ENCODE data around the gene EMD. TPM values are rescaled to one million over a fixed set of nuclear protein-coding genes. Genes with fewer than 3 reads are reported as not detected.

The EMD gene
- polyA plus RNA-seq, 1 of the 3 experiments (the other 2 are of a cell fraction) = 68.0 TPM

DNA sequence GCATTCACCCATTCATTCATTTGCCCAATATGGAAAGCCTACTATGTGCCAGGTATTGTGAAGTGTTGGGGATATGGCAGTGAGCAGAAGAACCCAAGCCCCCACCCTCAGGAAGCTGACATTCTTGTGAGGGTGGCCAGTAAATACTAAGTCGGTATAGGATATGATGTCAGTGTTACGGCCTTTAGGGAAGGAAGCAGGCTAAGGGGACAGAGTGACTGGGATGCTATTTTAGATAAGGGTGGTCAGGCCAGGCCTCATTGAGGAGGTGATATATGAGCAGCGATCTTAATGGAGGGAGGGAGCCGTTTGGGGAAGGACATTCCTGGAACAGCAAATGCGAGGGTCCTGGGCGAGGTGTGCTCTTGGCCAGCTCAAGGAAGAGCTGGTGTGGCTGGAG is 51.4 kb downstream of the EMD start (continued):
- TF ChIP-seq, protein P1, sequence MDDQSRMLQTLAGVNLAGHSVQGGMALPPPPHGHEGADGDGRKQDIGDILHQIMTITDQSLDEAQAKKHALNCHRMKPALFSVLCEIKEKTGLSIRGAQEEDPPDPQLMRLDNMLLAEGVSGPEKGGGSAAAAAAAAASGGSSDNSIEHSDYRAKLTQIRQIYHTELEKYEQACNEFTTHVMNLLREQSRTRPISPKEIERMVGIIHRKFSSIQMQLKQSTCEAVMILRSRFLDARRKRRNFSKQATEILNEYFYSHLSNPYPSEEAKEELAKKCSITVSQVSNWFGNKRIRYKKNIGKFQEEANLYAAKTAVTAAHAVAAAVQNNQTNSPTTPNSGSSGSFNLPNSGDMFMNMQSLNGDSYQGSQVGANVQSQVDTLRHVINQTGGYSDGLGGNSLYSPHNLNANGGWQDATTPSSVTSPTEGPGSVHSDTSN (IDR thresholded peaks at IDR 0.05) = no peak
- no peak for TF ChIP-seq MEF2A (IDR thresholded peaks at IDR 0.05; ENCODE audit: borderline replicate concordance, low read depth)
- no peak for TF ChIP-seq EP300 (IDR thresholded peaks at IDR 0.05; ENCODE audit: borderline replicate concordance in 1 of 2, low read depth in 1 of 2, low read length in 1 of 2)

GRCh38 chrX:154430916-154431315 is 51.8 kb downstream of the EMD start:
- 47% methylated on average over 7 of the region's 7 CpGs for WGBS (ENCODE audit: low lambda C conversion rate)
- no peak for DNase-seq

More at GRCh38 chrX:154430916-154431315, 51.8 kb downstream of the EMD start:
- H3K4me2 ChIP-seq = no peak overlapping the region
- ChIA-PET CTCF (interaction anchor here (1.0 to 1.5 kb wide), 2 partner anchors 11 to 117 kb away, joined by 3 to 4 read pairs; partner anchors contain the start of gene IKBKG), POLR2A (interaction anchor here (1.3 kb wide), 1 partner anchor 12 kb away, joined by 3 read pairs; no protein-coding TSS in a partner anchor)
- no peak for TF ChIP-seq ELF1 (IDR thresholded peaks at IDR 0.05)
- no peak for TF ChIP-seq SIN3A (IDR thresholded peaks at IDR 0.05; ENCODE audit: borderline replicate concordance, low read depth, low read length)
- TF ChIP-seq FOXJ3 (CRISPR knock-in tag; IDR thresholded peaks at IDR 0.05) = no peak
- TF ChIP-seq USF1 (IDR thresholded peaks at IDR 0.05; ENCODE audit: borderline replicate concordance, low read depth) = no peak
- no peak for TF ChIP-seq POLR2AphosphoS5 (IDR thresholded peaks at IDR 0.05; ENCODE audit: low read depth, low read length)
- TF ChIP-seq TAF1 (IDR thresholded peaks at IDR 0.05; ENCODE audit: borderline replicate concordance, low read depth, low read length) = no peak
- no peak for TF ChIP-seq USF2 (IDR thresholded peaks at IDR 0.05; ENCODE audit: borderline replicate concordance, low read depth, low read length)
- no peak for TF ChIP-seq RFX5 (IDR thresholded peaks at IDR 0.05; ENCODE audit: low read length)
- TF ChIP-seq, protein P1 (IDR thresholded peaks at IDR 0.05) = no peak
- TF ChIP-seq NRF1 (IDR thresholded peaks at IDR 0.05; ENCODE audit: low read depth, low read length) = no peak
- TF ChIP-seq FOXM1 (IDR thresholded peaks at IDR 0.05; ENCODE audit: low read depth) = no peak
- peaks cover 22% of the 10 kb centered on the region; the same call in 1 of the 2 replicates for H3K79me2 ChIP-seq (ENCODE audit: insufficient read depth)
- H3K9me2 ChIP-seq = no peaks in the 10 kb centered on the region
- H3K27me3 ChIP-seq (ENCODE audit: insufficient read depth) = peaks cover 9% of the 10 kb centered on the region
- no peak overlapping the region for H3K4me3 ChIP-seq (ENCODE audit: low read depth in 2 of 2, low read length in 1 of 2)
- H3F3A ChIP-seq (replicated peaks; ENCODE audit: insufficient read depth) = no peaks in the 10 kb centered on the region
- no peak overlapping the region for H3K9ac ChIP-seq
- peaks cover 0 to 6% of the 10 kb centered on the region in 2 experiments; a peak in 1 of 4 replicates for H3K4me1 ChIP-seq (ENCODE audit: control insufficient read depth in 1 of 2, insufficient read depth in 2 of 2, low read depth in 1 of 2, low read length in 1 of 2)
- no peak overlapping the region for H3K27ac ChIP-seq (ENCODE audit: low read depth in 2 of 2, low read length in 1 of 2)
- H3K9me3 ChIP-seq = no peaks in the 10 kb centered on the region
- H3K36me3 ChIP-seq (replicated peaks in 1 of 2; ENCODE audit: control insufficient read depth in 1 of 2, insufficient read depth in 2 of 2, low read length in 1 of 2) = peaks cover 0 to 10% of the 10 kb centered on the region in 2 experiments
- H2AFZ ChIP-seq (ENCODE audit: low read depth) = no peak overlapping the region
- no peaks in the 10 kb centered on the region for H4K20me1 ChIP-seq (ENCODE audit: insufficient read depth)

Small RNAs within 50 kb of the gene (small RNA-seq; reads per million reads assigned to genes)
- 0 reads per million in 7 experiments for gene SNORA70

Other genes with a start within 250 kb of the EMD start
- not detected in 2 replicates for gene OPN1LW, start 235.1 kb upstream of the EMD start, polyA plus RNA-seq (2012; rRNA removed)
- not detected in 2 replicates for gene OPN1MW, start 196.7 kb upstream of the EMD start, polyA plus RNA-seq (2012; rRNA removed)
- gene OPN1MW2, start 159.5 kb upstream of the EMD start, polyA plus RNA-seq (2012; rRNA removed) = not detected in 2 replicates
- not detected in 2 replicates for gene OPN1MW3, start 121.7 kb upstream of the EMD start, polyA plus RNA-seq (2012; rRNA removed)
- gene TEX28, start 84.2 kb upstream of the EMD start, polyA plus RNA-seq (2012; rRNA removed) = not detected in 2 replicates
- gene TKTL1, start 83.5 kb upstream of the EMD start, polyA plus RNA-seq (2012; rRNA removed) = 0.02 TPM in 1 of 2 replicates, not detected in the other
- 364 and 550 TPM in 2 replicates for gene FLNA, start 4.7 kb upstream of the EMD start, polyA plus RNA-seq (2012; rRNA removed)
- 4,562 and 7,172 TPM in 2 replicates for gene RPL10, start 19.1 kb downstream of the EMD start, polyA plus RNA-seq (2012; rRNA removed)
- 18.2 and 22.5 TPM in 2 replicates for gene DNASE1L1, start 30.0 kb downstream of the EMD start, polyA plus RNA-seq (2012; rRNA removed)
- gene TAFAZZIN, start 32.2 kb downstream of the EMD start, polyA plus RNA-seq (2012; rRNA removed) = 34.0 and 35.7 TPM in 2 replicates
- 92.2 and 102 TPM in 2 replicates for gene ATP6AP1, start 49.4 kb downstream of the EMD start, polyA plus RNA-seq (2012; rRNA removed)
- gene GDI1, start 57.9 kb downstream of the EMD start, polyA plus RNA-seq (2012; rRNA removed) = 403 and 408 TPM in 2 replicates
- 86.0 and 97.0 TPM in 2 replicates for gene FAM50A, start 64.8 kb downstream of the EMD start, polyA plus RNA-seq (2012; rRNA removed)
- 28.3 and 33.2 TPM in 2 replicates for gene PLXNA3, start 79.0 kb downstream of the EMD start, polyA plus RNA-seq (2012; rRNA removed)
- gene LAGE3, start 100.0 kb downstream of the EMD start, polyA plus RNA-seq (2012; rRNA removed) = 29.3 and 37.2 TPM in 2 replicates
- 27.4 and 27.8 TPM in 2 replicates for gene UBL4A, start 107.3 kb downstream of the EMD start, polyA plus RNA-seq (2012; rRNA removed)
- 28.4 and 29.7 TPM in 2 replicates for gene SLC10A3, start 111.3 kb downstream of the EMD start, polyA plus RNA-seq (2012; rRNA removed)
- 36.7 and 42.1 TPM in 2 replicates for gene FAM3A, start 136.9 kb downstream of the EMD start, polyA plus RNA-seq (2012; rRNA removed)
- gene G6PD, start 167.6 kb downstream of the EMD start, polyA plus RNA-seq (2012; rRNA removed) = 70.1 and 131 TPM in 2 replicates
- gene IKBKG, start 168.3 kb downstream of the EMD start, polyA plus RNA-seq (2012; rRNA removed) = 32.5 and 36.4 TPM in 2 replicates
- not detected in 2 replicates for gene CTAG1A, start 205.8 kb downstream of the EMD start, polyA plus RNA-seq (2012; rRNA removed)
- gene CTAG1B, start 240.0 kb downstream of the EMD start, polyA plus RNA-seq (2012; rRNA removed) = not detected in 2 replicates